T follicular helper cell (primary cell): ENCODE results near the gene KYNU.
"Not testable (repeated sequence)": the region's sequence is repeated elsewhere in the genome, so short reads cannot be mapped to it uniquely, and the experiment has no call there.

Experiments used
- DNase-seq: peaks from one replicate; pipeline ENCODE4 v3.0.0-alpha.2; 2020; ENCODE audit warnings: low read depth
- total RNA-seq, 2 experiments: gene quantifications; one replicate each; lab custom pipeline; 2026; lab: John Stamatoyannopoulos, UW

KYNU gene
- total RNA-seq: 0 to 0.13 reads per million in 2 experiments

GRCh38 chr2:142877216-142877838, at the start of gene KYNU:
Gene KYNU, plus strand, starts transcription at chr2:142877664. Its CDS starts 7,704 bp downstream, at chr2:142885368.
- DNase-seq: no peak

- no peak for DNase-seq
Observed at GRCh38 chr2:142834021-142834420, 43.4 kb upstream of the KYNU start.

DNA sequence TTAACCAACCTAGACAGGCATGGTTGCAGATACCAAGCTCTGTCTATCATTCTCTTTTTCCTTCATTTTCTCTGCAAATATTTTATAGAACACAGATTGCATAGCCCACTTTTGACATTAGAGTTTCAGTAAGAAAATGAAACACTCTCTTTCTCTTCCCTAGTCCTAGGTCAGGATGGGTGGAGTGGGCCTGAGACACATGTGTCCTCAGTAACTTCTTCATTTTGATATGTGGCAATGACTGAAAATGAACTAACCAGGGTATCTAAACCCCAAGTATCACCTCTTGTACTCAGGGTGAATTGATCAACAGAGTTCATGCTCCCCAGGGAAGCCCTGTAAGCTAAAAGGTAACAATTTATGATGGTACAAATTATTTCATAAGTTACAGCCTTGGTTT, 37.0 kb upstream of the KYNU start:
- no peak for DNase-seq

GRCh38 chr2:142841788-142842187, 35.7 kb upstream of the KYNU start:
- DNase-seq: no peak

DNA sequence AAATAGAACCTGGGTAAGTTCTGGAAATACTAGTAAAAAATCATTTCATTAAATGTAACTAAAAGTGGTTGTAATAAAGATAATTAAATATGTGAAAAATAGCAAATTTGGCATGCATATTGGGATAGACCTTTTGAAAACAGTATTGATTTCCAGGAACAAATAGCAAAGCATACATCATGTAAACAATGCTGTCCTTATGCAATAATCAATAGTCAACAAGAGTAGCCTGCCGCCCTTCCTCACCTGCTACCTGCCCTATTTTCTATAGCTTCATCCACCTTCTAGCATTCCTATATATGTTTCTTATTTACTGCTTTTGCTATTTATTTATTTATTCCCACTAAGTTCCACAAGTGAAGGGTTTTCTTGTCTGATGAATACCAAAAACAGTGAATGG, 35.1 kb upstream of the KYNU start:
- no peak for DNase-seq

- no peak for DNase-seq
Observed at GRCh38 chr2:142843731-142844130, 33.7 kb upstream of the KYNU start.

GRCh38 chr2:142848023-142848606, 29.3 kb upstream of the KYNU start:
- DNase-seq: no peak

DNA sequence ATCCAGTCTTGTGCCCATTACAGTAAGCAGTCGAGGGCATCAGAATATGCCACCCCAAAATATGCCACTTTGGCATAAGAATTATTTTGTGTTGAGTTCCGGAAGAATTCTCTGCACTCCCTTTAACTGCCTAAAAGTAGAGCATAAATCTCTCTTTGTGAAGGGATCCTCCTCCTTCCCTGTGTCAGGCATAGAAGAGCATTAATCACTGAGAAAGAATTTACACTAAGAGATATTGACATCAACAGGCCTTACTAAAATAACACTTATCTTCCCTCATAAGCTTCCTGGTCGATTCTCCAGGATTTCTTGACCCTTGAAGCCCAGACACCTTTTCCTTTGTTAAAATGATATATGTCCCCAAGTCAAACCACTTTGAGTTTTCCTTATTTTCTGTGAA, 27.6 kb upstream of the KYNU start:
- no peak for DNase-seq

GRCh38 chr2:142853912-142854311, 23.6 kb upstream of the KYNU start:
- DNase-seq: no peak

GRCh38 chr2:142857256-142858164, 20.0 kb upstream of the KYNU start:
- DNase-seq: no peak

GRCh38 chr2:142858961-142859360, 18.5 kb upstream of the KYNU start:
- no peak for DNase-seq

DNA sequence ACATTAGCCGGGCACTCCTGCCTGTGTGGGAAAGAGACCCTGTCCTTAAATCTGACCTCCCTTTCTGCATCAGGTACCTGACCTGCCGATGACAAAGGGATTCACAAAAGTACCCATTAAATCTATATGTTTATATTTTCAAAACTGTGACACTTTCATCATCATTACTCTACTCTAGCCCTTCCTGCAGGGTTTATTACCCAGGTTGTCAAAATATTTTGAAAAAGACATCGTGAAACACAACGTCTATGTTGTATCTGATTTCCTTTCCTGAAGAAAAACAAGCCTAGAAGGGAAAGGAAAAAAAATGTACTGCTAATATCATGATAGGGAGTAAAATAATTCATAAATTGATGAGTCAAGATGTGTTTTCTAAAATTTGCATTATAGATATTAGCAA, 15.2 kb upstream of the KYNU start:
- no peak for DNase-seq

GRCh38 chr2:142862847-142863246, 14.6 kb upstream of the KYNU start:
- no peak for DNase-seq

GRCh38 chr2:142863485-142863961, 13.9 kb upstream of the KYNU start:
- DNase-seq: no peak

GRCh38 chr2:142864605-142865004, 12.9 kb upstream of the KYNU start:
- not testable (repeated sequence) for DNase-seq

DNA sequence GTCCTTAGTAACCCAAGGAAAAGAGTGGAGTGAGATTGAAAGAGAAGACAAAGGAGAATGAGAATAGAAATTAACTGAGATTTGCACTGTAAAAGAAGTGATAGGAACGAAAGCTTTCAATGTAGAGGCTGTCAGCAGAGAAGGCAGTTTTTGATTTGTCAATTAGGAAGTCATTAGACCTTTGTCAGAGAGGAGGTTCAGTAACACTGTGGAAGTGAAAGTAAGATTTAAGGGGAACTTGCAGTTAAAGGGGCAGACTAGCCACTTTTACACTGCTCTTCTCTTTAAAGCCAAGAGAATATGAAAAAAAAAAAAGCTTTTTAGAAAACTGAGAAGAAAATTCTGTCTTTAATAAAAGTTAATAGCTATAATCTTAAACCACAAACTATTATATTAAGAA, 11.5 kb upstream of the KYNU start:
- no peak for DNase-seq

DNA sequence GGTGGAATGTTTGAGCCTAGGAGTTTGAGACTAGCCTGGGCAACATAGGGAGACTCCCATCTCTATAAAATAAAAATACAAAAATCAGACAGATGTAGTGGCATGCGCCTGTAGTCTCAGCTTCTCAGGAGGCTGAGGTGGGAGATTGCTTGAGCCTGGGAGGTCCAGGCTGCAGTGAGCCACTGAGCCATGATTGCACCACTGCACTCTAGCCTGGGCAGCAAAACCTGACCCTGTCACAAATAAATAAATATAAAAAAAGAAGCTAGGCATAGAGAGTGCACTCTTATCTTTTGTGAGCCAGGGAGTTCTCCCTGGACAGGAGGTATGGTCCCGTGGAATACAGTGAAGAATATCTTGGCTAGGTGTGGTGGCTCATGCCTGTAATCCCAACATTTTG, 11.0 kb upstream of the KYNU start:
- DNase-seq: no peak

GRCh38 chr2:142867136-142867535, 10.3 kb upstream of the KYNU start:
- no peak for DNase-seq

DNA sequence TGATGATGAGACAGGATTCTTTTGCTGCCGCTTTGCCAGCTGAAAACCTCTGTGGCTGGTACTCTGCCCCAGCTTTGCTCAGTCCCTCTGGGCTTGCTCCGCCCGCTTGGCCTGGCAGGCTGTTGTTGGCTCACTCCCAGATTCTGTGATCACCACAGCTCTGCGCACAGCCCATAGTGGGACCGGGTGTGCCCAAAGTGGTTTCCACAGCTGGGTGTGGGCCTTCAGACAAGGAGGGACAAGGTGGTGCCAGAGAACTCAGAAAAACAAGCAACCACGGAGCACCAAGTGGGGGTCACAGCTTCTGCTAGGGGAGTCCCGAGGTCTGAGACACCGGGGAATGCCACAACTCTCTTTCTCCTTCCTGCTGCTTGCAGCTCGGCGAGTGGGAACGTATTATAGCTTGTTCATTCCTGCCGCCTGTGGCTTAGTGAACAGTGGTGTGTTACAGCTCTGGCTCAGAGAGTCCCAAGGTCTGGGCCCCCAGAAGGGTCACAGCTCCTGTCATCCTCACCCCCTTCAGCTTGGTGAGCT, 9.2 kb upstream of the KYNU start:
- DNase-seq: no peak

DNA sequence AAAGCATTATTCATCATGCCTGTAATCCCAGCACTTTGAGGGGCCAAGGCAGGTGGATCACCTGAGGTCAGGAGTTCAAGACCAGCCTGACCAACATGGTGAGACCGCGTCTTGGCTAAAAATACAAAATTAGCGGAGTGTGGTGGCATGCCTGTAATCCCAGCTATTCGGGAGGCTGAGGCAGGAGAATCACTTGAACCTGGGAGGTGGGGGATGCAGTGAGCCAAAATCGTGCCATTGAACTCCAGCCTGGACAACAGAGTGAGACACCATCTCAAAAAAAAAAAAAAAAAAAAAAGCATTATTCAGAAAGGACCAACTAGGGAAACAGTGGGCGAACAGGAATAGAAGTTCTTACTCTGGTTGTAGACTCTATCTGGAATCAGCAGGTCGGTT, 8.4 kb upstream of the KYNU start:
- not testable (repeated sequence) for DNase-seq

GRCh38 chr2:142869461-142870106, 7.9 kb upstream of the KYNU start:
- no peak for DNase-seq

DNA sequence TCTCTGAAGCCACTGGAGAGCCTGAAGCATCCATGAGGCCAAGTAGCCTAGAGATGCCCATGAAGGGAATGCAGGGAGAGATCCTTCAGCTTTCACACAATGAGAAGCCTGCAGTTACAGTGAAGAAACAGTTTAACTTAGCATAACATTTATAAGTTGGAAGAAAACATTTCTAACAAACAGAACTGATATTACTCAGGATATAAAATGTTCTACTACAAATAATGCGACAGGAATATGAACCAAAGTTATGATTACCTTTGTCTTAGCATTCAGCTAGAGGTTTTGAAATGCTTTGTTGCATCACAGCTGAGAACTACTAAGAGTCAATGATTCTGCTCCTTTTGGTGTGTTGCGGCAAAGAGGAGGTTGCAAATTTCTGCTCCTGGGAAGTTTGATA, 6.9 kb upstream of the KYNU start:
- DNase-seq: no peak
